Spleen (tissue), 13 donors: ENCODE results near the gene OR4C12. TPM values are rescaled to one million over a fixed set of nuclear protein-coding genes. Genes with fewer than 3 reads are reported as not detected.
"Not testable (repeated sequence)": the region's sequence is repeated elsewhere in the genome, so short reads cannot be mapped to it uniquely, and the experiment has no call there.

Source experiments
- DNase-seq: peaks from one replicate; pipeline ENCODE4 v3.0.0-alpha.2; 2020
- H3K27ac ChIP-seq, 8 donors: fragments of 200-600 bp; sonication (generic) in 7 of 8; 1 replicate in 4 of 8; 2 replicates in 4 of 8; pipeline versions ENCODE4 v1.5.0 to v1.8.0; 2016 to 2021; ENCODE audit warnings: inconsistent platforms in 4 of 8, mild to moderate bottlenecking in 4 of 8, moderate library complexity in 1 of 8
- H3K27me3 ChIP-seq, 7 donors: fragments of 200-600 bp; sonication (generic) in 6 of 7; replicated peaks in 1 of 7; 1 replicate in 4 of 7; 2 replicates in 3 of 7; pipeline versions ENCODE4 v1.5.0 to v1.8.0; 2016 to 2021; ENCODE audit warnings: inconsistent platforms in 3 of 7, mild to moderate bottlenecking in 1 of 7
- H3K36me3 ChIP-seq, 6 donors: fragments of 200-600 bp; sonication (generic) in 5 of 6; 1 replicate in 4 of 6; 2 replicates in 2 of 6; pipeline versions ENCODE4 v1.5.0 to v1.8.0; 2016 to 2021; ENCODE audit warnings: inconsistent platforms in 2 of 6
- H3K4me1 ChIP-seq, 6 donors: fragments of 200-600 bp; sonication (generic) in 5 of 6; 1 replicate in 3 of 6; 2 replicates in 3 of 6; pipeline versions ENCODE4 v1.5.0 to v1.8.0; 2016 to 2021; ENCODE audit warnings: inconsistent platforms in 3 of 6
- H3K4me3 ChIP-seq, 8 donors: fragments of 200-600 bp; sonication (generic) in 7 of 8; 1 replicate in 4 of 8; 2 replicates in 4 of 8; pipeline versions ENCODE4 v1.5.0 to v1.8.0; 2016 to 2021; ENCODE audit warnings: inconsistent platforms in 4 of 8, mild to moderate bottlenecking in 4 of 8, moderate library complexity in 2 of 8
- H3K9me3 ChIP-seq, 8 donors: fragments of 200-600 bp; sonication (generic) in 7 of 8; 1 replicate in 4 of 8; 2 replicates in 4 of 8; pipeline versions ENCODE4 v1.5.0 to v1.8.0; 2016 to 2021; ENCODE audit warnings: inconsistent platforms in 4 of 8
- CTCF ChIP-seq, 11 experiments: fragments of 200-600 bp in 7 of 11; fragments of 450-650 bp in 4 of 11; sonication (generic) in 4 of 11; IDR thresholded peaks in 8 of 11; conservative IDR thresholded peaks in 3 of 11; 1 replicate in 7 of 11; 2 replicates in 4 of 11; pipeline versions ENCODE4 v1.4.0 to v1.8.0; 2016 to 2021; ENCODE audit warnings: antibody characterized with exemption in 11 of 11, inconsistent platforms in 4 of 11, mild to moderate bottlenecking in 1 of 11
- POLR2A ChIP-seq, 3 donors: fragments of 450-650 bp; IDR thresholded peaks; one replicate each; pipeline ENCODE4 v1.5.1; 2017; ENCODE audit warnings: antibody characterized with exemption in 3 of 3, mild to moderate bottlenecking in 1 of 3
- POLR2AphosphoS5 ChIP-seq, 3 donors: sonication (generic); formaldehyde crosslinking; IDR thresholded peaks; one replicate each; pipeline ENCODE4 v1.5.1; 2017; ENCODE audit warnings: antibody characterized with exemption in 3 of 3
- WGBS, 5 donors: extraction: QIAGEN DNeasy Blood & Tissue Kit in 3 of 5; methylation state at CpG; one replicate each; pipeline versions ENCODE4 v1.1.5 to v1.1.7; 2013 to 2018; 5-methylcytosine and 5-hydroxymethylcytosine counted together
- intact Hi-C: fragments of 100-400 bp; cut with DNase I; formaldehyde crosslinking; loops from one replicate; pipeline ENCODE4 v1.15.0; 2023; ENCODE audit warnings: low total_unique reads
- long read RNA-seq, 2 donors: transcript quantifications; one replicate each; lab custom pipeline, GENCODE V29; 2026
- polyA plus RNA-seq, 3 donors: library from polyadenylated mRNA; stranded (reverse); fragments of 200-250 nt; gene quantifications; one replicate each; pipeline ENCODE4 v1.2.1, GENCODE V29; 2013
- total RNA-seq, 7 donors: library from RNA; depleted of rRNA in 3 of 7; stranded (reverse); fragments of >200 nt in 3 of 7; fragmentation: NEBNext Ultra II Directional in 4 of 7; extraction: Animal tissue kit (Norgen Biotek cat#: 25700) in 4 of 7; gene quantifications; one replicate each; pipeline versions ENCODE4 v1.1.0 to v1.2.1, GENCODE V29; 2016 to 2021
- donor health status: healthy with polysubstance abuse.
- donor health status: DM: no; HTN: no; CAD: no; lungs with moderate emphysema.
- donor health status: DM: no; HTN: no; CAD: no.
- donor health status: Bipolar disorder and iron deficiency.
- donor health status: healthy.
- donor health status: DM: no; HTN: no; CAD: no.
- donor health status: DM: yes; HTN: yes; CAD: no.

Gene OR4C12
- total RNA-seq (not detected), polyA plus RNA-seq (not detected)
- long read RNA-seq, donor 1: 0 reads
- long read RNA-seq, donor 2: 0 reads

GRCh38 chr11:49982435-49982834, at the start of gene OR4C12:
Gene OR4C12, minus strand, starts transcription at chr11:49982535. Its CDS starts 34 bp downstream, at chr11:49982501.
- DNase-seq, intact Hi-C loops: not testable (repeated sequence)
- 45 to 47% (median 47%) methylated on average over 1 of the region's 1 CpG for WGBS, 5 donors

DNA sequence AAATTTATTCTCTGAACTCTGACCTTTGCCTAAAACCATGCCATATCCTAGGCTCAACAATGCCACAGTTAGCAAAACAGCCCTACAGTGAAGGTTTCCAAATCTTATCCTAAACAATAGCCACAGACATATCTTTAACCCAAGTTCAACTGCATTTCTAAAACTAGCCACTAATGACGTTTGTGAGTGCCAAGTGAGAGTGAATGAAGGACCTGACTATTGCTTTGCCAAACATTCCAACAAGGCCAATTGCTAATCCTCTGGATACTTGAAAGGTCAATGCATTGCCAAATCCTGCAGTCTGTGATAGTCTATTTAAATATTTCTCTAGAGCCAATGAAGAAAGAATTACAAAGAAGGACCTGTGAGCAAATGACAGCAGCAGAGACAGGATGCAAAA, 47.9 kb upstream of the OR4C12 start:
- H3K36me3 ChIP-seq: no peaks in the 10 kb centered on the region
- 36 to 55% (median 51%) methylated on average over 1 of the region's 1 CpG for WGBS, 5 donors
- no peaks in the 10 kb centered on the region for H3K27me3 ChIP-seq

More at GRCh38 chr11:49982435-49982834, at the start of gene OR4C12:
- H3K27ac ChIP-seq, H3K9me3 ChIP-seq, H3K4me1 ChIP-seq, H3K4me3 ChIP-seq, H3K27me3 ChIP-seq, H3K36me3 ChIP-seq: not testable (repeated sequence)

GRCh38 chr11:49995565-49995964, 13.2 kb upstream of the OR4C12 start:
- H3K27me3 ChIP-seq: no peaks in the 10 kb centered on the region
- no peak for DNase-seq
- intact Hi-C loops: no loop called here
- no peaks in the 10 kb centered on the region for H3K36me3 ChIP-seq
- 39 to 47% (median 46%) methylated on average over 6 of the region's 6 CpGs for WGBS, 5 donors
- no peak overlapping the region for H3K27ac ChIP-seq
- no peak for TF ChIP-seq POLR2A (IDR thresholded peaks at IDR 0.05)
- TF ChIP-seq CTCF (IDR thresholded peaks at IDR 0.05 in 8 of 11, conservative IDR thresholded peaks at IDR 0.05 in 3 of 11): peak in 7 of 11 experiments; percentile 27 to 58 (median 47)
- TF ChIP-seq POLR2AphosphoS5 (IDR thresholded peaks at IDR 0.05): peak in 1 of 3 donors; percentile 21
- no peaks in the 10 kb centered on the region for H3K4me1 ChIP-seq
- no peak overlapping the region for H3K4me3 ChIP-seq
- H3K9me3 ChIP-seq: peaks cover 0 to 56% (median 22%) of the 10 kb centered on the region in 8 donors

More for the DNA sequence above, 47.9 kb upstream of the OR4C12 start:
- no peak overlapping the region for H3K4me3 ChIP-seq
- peaks cover 0 to 50% (median 25%) of the 10 kb centered on the region in 8 donors for H3K9me3 ChIP-seq
- no peak overlapping the region for H3K27ac ChIP-seq
- TF ChIP-seq CTCF (IDR thresholded peaks at IDR 0.05 in 8 of 11, conservative IDR thresholded peaks at IDR 0.05 in 3 of 11) (no peak), POLR2AphosphoS5 (IDR thresholded peaks at IDR 0.05) (no peak), POLR2A (IDR thresholded peaks at IDR 0.05) (no peak)
- H3K4me1 ChIP-seq: no peaks in the 10 kb centered on the region
- intact Hi-C loops: no loop called here
- DNase-seq: no peak

GRCh38 chr11:49973439-49973838, 8.9 kb downstream of the OR4C12 start:
- WGBS, 5 donors: 73 to 89% (median 88%) methylated on average over 4 of the region's 4 CpGs
- intact Hi-C loops: not testable (repeated sequence)

DNA sequence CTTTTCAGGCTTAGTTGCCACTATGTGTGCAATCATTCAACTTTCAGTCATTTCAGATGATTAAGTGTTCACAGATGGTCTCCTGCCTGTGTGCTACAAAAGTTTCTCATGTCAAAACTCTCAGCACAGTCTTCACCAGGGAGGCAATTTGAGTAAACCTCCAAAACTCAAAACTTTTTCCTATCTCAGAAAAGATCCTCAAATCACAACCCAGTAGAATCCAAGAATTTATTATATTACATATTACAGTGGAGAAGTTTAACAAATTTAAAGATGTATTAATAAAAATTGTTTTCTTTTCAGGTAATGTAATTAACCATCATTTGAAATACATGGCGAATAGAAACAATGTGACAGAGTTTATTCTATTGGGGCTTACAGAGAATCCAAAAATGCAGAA, 30.2 kb downstream of the OR4C12 start, which contains the start of gene OR4C13:
TSS of gene OR4C13 (plus strand) at position 301 of the 400 bp plus-strand sequence. CDS start at position 333, 32 bp downstream.
- 38 to 91% (median 85%) methylated on average over 1 of the region's 1 CpG for WGBS, 5 donors
- no peaks in the 10 kb centered on the region for H3K4me1 ChIP-seq
- no peaks in the 10 kb centered on the region for H3K27me3 ChIP-seq
- no peak within 1 kb of the TSS for H3K4me3 ChIP-seq
- no peak for TF ChIP-seq CTCF (IDR thresholded peaks at IDR 0.05 in 8 of 11, conservative IDR thresholded peaks at IDR 0.05 in 3 of 11)
- no peak within 1 kb of the TSS for H3K27ac ChIP-seq
- H3K9me3 ChIP-seq: peaks cover 0 to 27% (median 9%) of the 10 kb centered on the region in 8 donors
- no peaks in the 10 kb centered on the region for H3K36me3 ChIP-seq
- intact Hi-C loops: no loop called here
- no peak for DNase-seq

More at GRCh38 chr11:49973439-49973838, 8.9 kb downstream of the OR4C12 start:
- not testable (repeated sequence) for DNase-seq, H3K4me3 ChIP-seq, H3K4me1 ChIP-seq, H3K27ac ChIP-seq, H3K27me3 ChIP-seq, H3K36me3 ChIP-seq
- peaks cover 0 to 19% (median 11%) of the 10 kb centered on the region in 8 donors for H3K9me3 ChIP-seq

- WGBS, 5 donors: 53 to 72% (median 62%) methylated on average over 1 of the region's 1 CpG
Measured at GRCh38 chr11:49948701-49949100, 33.6 kb downstream of the OR4C12 start.

More at GRCh38 chr11:49948701-49949100, 33.6 kb downstream of the OR4C12 start:
- H3K4me3 ChIP-seq, intact Hi-C loops, H3K4me1 ChIP-seq, H3K36me3 ChIP-seq, H3K27ac ChIP-seq, H3K27me3 ChIP-seq, DNase-seq: not testable (repeated sequence)
- H3K9me3 ChIP-seq: peaks cover 0 to 26% (median 20%) of the 10 kb centered on the region in 8 donors
